HG03354 (cell line): ENCODE data around the gene MATK.

ENCODE experiments used
- ATAC-seq: cut with Tn5 transposase; IDR thresholded peaks from one replicate; pipeline ENCODE4 v1.9.1; 2021; ENCODE audit warnings: mild to moderate bottlenecking; ENCODE audit not compliant: unreplicated experiment, poor library complexity, severe bottlenecking

The MATK gene, protein sequence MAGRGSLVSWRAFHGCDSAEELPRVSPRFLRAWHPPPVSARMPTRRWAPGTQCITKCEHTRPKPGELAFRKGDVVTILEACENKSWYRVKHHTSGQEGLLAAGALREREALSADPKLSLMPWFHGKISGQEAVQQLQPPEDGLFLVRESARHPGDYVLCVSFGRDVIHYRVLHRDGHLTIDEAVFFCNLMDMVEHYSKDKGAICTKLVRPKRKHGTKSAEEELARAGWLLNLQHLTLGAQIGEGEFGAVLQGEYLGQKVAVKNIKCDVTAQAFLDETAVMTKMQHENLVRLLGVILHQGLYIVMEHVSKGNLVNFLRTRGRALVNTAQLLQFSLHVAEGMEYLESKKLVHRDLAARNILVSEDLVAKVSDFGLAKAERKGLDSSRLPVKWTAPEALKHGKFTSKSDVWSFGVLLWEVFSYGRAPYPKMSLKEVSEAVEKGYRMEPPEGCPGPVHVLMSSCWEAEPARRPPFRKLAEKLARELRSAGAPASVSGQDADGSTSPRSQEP

DNA sequence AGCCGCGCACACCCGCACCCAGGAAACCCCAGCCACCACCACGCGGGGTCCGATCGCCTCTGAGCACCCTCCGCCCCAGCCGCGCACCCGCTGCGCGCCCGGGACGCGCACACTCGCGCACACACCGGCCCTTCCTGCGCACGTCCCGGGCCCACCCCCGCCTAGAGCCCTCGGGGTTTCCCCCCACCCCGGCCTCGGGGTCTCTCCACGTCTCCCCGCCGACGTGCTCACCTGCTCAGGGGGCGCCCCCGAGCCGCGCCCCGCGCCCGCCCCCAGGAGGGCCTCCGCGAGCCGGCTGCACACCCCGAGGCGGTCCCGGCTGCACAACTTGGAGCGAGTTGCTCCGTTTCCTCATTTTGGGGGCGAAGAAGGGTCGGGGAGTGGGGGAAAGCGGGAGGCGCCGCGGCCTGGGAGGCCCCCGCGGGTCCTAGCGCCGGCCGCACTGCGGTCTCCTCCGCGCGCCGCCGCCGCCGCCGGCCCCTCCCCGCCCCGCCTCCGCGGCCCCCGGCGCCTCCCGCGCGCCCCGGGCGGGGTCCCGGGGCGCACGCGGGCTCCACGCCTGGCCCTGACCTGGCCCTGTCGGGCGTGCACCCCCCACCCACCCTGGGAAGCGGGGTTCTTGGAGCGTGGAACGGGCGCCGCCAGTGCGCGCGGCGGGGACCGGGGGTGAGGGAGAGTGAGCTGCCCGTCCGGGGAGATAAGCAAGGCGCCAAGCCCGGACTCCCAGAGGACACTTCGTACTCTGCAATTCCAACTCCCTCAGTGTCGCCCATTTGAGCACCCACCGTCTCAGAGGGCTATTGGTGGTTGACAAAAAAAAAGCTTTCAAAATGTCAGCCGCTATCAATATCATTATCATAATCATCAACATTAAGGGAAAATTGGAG, at the start of gene MATK:
MATK (minus strand) TSS at position 444 of the 887 bp plus-strand sequence. CDS start 1,246 bp downstream, outside the sequence.
- no peak for ATAC-seq

DNA sequence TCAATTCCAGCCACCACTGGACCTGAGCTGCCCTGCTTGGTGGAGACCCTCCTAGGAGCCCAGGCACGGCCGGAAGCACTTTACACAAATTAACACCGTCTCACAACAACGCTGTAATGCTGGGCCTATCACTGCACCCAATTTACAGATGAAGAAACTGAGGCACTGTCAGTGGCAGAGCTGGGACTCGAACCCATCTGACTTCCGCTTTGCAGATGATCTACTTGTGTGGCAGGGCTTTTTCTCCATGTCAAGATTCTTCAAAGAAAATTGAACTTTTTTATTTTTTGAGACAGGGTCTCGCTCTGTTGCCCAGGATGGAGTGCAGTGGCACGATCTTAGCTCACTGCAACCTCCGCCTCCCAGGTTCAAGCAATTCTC, 48.9 kb upstream of the MATK start:
- ATAC-seq, result no peak

DNA sequence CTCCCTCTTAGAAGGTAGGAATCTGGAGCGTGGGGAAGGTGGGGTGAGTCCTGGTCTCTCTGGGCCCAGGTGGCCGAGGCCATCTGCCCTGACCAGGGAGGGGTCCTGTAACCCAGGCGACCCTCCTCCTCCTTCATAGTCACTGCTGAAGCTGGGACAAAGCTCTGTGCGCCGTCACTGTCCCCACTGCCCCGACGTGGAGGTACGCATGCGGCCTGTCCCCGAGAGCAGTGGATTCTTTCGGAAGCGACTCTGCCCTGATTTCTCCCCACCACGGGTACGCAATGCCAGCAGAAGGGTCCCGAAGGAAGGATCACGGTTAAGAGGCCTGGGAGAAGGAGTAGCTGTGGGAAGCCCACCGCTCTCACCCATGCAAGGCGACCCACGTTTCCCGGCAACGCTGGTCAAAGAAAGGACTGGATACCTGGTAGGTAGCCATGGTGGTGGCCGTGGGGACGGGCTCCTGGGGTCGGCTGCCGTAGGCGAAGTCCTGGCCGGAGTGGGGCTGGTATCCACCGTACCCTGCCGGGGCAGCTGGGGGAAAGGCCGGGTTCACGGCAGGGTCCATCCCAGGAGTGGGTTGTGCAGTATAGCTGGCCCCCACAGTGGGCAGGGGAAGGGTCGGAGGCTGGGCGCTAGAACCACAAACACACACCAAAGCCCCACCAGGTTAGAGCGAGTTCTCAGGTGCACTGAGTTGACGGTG, 48.3 kb upstream of the MATK start:
- ATAC-seq, result no peak

DNA sequence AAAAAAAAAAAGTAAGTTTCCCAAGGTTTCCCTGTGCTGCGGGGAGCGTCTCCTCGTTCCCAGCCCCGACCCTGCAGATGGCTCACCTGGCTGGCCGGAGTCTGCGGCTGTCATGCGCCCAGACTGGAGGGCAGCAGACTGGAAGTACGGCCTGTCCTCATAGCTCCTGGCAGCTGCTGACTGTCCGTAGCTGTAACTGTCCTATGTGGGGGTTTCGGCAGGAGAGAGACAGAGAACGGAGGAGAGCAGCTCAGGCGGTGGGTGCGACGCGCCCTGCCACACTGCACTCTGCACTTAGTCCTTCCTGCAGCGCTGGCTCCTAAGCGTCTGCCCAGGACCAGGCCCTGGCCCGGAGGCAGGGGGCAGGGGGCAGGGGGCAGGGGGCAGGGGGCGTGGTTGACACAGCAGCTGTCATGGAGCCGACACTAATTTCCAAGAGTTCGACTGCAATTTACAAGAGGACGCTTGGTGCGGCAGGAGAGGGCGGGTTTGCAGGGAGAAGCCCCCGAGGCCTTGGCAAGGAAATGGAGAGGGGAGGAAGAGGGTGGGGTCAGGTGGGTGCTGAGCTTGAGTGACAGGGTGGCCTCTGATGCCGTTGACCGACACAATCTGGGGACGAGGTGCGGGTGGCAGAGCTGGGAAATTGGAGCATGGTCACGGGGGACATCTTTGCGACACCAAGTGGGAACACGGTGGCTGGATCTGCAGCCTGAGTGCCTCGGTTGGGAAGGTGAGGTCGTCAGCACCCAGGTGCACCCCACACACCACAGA, 47.6 kb upstream of the MATK start:
- no peak for ATAC-seq

DNA sequence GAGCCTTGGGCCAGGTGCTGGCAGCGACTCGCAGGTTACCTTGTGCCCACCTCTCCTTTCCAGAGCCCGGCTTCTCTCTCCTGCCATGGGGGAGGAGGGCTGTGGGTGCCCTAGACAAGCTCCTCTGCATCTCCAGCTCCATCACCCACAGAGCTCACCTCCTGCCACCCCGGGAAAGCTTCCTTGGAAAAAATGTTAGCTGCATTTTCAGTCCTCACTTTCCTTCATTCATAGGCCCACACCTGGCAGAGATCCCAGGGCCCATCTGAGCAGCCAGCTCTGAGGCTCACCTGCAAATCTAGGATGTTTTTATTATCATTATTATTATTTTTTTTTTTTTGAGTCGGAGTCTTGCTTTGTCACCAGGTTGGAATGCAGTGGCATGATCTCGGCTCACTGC, 45.8 kb upstream of the MATK start:
- no peak for ATAC-seq

DNA sequence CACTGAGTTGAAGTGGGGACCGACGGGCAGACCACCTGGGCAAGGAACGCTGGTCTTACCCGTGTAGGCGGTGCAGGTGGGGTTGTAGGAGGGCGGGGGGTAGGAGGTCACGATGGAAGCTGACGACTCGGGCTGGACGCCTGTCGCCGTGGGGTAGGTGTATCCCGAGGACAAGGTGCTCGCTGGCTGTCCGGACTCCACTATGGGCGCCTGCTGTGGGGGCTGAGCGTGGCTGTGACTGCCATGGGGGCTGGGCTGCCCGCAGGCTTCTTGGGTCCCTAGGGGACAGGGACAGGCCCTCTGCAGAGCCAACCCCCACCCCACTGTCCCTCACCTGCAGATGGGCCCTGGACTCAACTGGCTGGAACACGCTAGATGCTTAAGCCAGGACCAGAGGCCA, 45.4 kb upstream of the MATK start:
- no peak for ATAC-seq

DNA sequence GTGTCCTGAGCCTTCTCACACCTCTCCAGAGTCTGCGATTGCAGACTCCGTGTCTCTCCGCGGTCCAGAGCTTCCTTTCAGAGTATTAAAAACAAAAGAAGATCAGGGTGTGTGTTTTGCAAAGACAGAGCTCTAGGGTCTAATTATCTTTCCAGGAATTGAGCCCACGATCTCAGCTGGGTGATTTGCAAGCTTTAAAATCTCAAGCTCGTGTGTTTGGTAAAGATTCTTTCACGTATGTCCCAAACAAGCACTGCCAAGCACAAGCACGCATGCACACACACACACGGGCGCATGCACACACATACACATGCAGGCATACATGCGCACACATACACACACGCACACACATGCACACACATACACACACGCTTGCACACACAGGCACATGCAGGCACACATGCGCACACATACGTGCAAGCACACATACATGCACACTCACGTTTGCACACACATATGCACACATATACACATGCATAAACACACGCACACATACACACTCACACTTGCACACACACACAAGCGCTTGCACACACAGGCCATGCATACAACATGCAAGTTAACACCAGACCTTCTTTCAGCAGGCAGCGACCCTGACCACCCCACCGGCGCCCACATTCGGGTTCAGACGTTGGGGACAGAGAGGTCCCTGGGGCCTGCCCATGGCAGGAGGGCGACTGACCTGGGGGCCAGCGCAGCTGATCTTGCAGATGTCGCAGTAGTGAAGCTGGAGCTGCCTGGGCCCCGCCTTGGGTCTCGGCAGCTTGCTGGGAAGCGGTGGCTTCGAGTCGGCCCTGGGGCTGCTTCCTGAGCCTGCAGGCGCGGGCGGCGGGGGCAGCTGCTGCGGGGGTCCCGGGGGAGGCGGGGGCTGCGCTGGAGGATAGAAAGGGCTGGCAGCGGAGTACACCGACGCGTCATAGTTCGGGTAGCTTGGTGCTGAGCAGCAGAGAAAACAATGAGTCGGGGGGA, 44.7 kb upstream of the MATK start:
- ATAC-seq, result no peak

DNA sequence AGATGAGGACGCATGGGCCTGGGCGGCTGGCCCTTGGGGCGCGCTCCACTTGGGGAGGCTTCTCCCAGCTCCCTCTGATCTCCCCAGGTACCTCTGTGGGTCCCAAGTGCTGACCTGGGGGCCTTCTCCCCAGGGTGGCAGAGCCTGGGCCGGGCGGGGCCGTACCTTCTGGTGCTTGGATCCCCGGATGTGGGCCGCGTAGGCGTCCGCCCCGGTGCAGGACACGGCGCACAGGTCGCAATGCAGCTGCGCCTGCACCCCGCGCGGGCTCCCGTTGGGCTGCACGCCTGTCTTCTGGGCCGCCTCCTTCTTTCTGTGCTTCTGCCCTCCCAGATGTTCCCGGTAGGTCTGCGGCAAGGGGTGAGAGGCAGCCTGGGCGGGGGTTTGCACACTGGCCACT, 41.1 kb upstream of the MATK start:
- ATAC-seq, result no peak

DNA sequence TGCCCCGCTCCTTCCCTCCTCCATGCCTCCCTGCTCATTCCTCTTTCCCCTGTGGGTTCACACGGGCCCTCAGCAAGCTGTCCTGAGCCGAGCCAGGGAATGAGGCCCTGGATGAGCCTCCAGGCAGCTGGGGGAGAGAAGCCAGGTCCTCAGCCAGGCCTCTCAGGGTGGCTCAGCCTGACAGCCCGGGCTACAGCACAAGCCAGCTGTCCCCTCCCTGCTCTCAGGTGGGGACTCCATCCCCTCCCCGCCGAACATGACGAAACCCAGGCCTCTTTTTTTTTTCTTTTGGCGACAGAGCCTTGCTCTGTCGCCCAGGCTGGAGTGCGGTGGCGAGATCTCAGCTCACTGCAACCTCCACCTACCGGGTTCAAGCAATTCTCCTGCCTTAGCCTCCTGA, 40.0 kb upstream of the MATK start:
- ATAC-seq, result no peak

DNA sequence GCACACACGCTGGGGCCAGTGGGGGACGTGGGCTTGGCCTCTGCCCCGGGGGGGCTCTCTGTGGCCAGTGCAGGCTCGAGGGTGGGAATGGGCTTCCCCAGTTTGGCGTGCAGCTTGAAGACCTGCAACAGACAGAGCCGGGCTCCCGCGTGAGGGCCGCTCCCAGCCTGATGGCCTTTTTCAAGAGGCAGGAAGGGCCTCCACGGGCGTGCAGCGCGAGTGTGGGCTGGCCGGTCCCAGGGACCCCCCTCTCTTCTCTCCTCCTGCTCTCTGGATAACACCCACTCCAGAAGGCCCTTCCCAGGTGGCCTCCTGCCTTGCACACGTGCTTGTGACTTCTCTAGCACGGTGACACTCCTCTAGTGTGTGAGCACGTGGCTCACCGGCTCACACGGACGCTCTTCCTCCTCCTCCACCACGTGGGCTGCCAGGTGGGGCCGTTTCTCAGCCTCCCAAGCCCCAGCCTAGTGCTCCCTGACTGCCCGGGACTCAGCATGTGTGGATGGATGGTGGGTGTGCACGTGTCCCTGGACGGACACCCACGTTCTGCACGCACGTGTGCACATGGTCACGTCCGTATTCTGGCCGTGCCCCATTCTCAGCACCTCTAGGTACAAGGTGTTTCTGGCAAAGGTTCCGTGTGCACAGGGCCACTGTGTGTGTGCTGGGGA, 39.2 kb upstream of the MATK start:
- ATAC-seq, result no peak

DNA sequence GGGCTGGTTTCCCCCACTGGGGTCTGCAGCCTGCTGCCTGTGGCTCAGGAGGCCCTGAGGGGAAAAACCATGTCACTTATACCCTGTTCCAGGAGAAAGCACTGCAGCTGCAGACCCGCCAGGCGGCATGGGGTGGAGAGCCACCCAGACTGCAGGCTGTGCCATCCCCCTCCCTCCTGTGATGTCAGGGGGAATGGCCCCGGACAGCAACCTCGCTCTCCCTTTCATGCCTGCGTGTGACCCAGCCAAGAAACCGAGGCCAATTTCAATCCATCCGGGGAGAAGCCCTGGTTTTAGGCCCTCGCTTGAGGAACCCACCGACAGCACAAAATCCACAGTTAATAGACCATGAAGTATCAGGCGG, 37.2 kb upstream of the MATK start:
- no peak for ATAC-seq

DNA sequence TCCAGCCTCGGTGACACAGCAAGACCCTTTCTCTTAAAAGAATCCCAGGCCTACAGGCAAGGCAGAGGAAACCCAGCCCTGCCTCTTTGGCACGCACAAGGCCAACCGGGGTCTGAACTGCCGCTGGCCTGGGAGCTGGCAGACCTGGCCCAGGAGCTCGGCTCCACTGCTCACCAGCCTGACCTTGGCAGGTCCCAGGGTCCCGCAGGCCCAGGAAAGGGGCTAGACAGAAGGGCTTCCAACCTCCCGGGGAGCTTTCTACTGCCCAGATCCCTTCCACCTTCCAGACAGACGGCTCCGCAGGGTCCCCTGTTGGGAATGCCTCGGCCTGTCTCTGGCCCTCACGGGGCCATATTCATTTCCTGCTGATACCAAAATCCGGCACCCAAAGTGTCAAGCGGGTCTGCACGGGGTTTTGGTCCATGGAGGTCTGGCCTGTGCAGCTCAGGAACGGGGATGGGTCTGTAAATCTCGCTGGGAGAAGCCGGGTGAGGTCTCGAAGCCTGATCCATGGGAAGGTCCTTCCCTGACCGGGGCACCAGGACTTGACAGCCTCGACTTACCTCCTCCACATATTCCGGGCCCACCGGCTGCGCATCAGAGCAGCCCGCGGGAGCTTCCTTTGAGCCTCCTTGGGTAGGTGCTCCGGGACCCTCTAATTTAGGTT, 36.6 kb upstream of the MATK start:
- no peak for ATAC-seq

DNA sequence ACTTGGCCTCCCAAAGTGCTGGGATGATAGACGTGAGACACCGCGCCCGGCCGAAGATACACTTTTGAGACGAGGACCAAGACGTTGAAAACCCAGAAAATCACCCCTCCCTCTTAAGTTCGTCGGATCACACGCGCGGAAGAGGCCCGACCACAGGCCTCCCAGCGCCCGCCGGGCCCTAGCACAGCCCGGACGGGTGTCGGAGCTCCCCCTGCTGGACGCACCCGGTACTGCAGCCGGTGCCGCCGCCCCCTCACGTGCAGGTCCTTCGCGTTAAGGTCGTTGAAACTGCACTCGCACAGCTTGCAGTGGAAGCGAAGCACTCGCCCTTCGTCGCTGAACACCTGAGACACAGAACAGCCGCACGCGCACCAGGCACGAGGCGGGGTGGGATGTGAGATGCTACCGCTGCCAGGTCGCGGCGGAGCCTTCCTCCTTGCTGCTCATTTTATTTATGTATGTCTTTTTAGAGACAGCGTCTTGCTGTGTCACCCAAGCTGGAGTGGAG, 35.7 kb upstream of the MATK start:
- ATAC-seq, result no peak

DNA sequence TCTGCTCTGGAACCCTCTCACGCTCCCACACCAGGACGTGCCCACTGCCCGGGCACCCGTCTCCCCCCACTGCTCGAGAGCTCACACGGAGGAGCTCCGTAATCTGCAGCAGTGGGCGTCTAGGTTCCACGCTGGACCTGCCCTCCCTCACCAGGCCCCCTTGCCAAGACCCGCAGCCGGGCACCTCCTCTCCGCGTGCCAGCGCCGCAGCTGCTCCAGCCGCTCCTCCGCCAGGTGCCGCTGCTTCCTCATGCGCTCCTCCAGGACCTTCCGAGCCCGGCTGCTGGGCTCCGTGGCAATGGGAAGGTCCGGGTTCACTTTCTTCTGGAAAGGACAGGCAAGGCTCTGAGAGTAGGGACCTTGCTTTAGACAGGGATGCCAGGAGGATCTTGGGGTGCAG, 35.0 kb upstream of the MATK start:
- no peak for ATAC-seq

DNA sequence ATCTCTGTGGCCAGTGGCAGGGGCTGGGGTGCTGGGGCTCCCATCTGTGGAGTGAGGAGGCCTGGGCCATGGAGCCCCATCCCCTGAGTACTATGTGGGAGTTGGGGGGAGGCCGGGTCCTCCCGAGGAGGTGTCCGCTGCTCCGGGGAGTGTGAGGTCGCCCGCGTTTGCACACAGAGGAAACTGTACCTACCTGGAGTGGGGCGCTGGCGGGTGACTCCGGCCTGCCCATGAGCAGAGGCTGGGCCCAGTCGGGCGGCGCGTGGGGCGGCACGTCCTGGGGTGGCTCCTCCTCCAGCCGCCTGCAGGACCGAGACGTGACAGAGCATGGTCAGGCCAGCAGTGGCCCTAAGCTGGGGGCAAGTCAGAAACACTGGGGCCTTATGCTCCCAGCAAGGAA, 33.8 kb upstream of the MATK start:
- no peak for ATAC-seq

DNA sequence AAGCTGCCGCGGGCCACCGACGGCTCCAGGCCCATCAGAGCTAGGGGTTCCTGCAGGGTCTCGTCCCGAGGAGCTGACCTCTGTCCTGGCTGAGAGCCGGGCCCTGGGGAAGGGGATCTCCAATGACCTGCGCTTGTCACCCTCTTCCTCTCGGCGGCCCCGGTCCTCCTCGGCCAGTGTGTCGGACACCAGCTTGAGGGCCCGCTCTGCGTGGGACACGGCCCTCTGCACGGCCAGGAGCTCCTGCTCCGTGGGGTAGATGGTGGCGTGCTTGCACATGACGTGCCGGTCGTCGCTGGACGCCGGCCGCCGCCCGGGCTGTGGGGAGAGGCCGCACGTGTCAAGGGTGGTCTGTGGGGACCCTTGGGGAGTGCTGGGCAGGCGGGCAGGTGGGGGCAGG, 32.7 kb upstream of the MATK start:
- no peak for ATAC-seq

DNA sequence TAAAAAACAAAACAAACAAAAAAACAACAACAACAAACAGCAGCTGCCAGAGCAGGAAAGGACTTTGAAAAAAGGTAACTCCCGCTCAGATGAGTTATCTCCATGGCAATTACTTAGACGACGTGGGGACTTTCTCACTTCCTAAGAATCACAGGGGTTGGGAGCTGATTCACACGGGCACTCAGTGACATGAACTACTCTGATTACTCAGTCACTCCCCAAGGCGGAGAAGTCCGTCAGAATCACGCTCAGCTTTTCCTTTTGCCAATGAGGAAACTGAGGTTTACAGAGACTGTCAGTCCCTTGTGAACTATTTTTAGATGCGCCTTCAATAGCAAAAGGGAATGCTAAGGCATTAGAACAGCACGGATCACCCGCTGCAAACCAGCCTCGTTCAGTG, 32.3 kb upstream of the MATK start:
- no peak for ATAC-seq
